Activated T-helper 2 cell treated with anti-CD3 and anti-CD28 coated beads, Interferon-gamma antibody, Interleukin-2, Interleukin-4, amounts not matched to agents 10 μg/mL and 5 μg/mL and 100 μg/mL, durations not matched to agents 14 hours and 24 hours and 36 hours (primary cell): Measurements from ENCODE around the gene C1orf210. TPM values are rescaled to one million over a fixed set of nuclear protein-coding genes. Genes with fewer than 3 reads are reported as not detected.

ENCODE experiments used
- DNase-seq: peaks from one replicate; pipeline ENCODE4 v3.0.0; 2021; ENCODE audit warnings: low spot score
- H3K27ac Mint-ChIP-seq: one replicate; pipeline ENCODE4 v1.8.0; 2021; ENCODE audit warnings: mixed read lengths
- H3K27me3 Mint-ChIP-seq: one replicate; pipeline ENCODE4 v1.8.0; 2021; ENCODE audit warnings: low read depth, mixed read lengths
- H3K36me3 Mint-ChIP-seq: one replicate; pipeline ENCODE4 v1.8.0; 2021; ENCODE audit warnings: low read depth, mixed read lengths
- H3K4me1 Mint-ChIP-seq: one replicate; pipeline ENCODE4 v1.8.0; 2021; ENCODE audit warnings: low read depth, mixed read lengths
- H3K4me3 Mint-ChIP-seq: one replicate; pipeline ENCODE4 v1.8.0; 2021; ENCODE audit warnings: low read depth, mild to moderate bottlenecking, moderate library complexity, mixed read lengths
- H3K9me3 Mint-ChIP-seq: one replicate; pipeline ENCODE4 v1.8.0; 2021; ENCODE audit warnings: mixed read lengths
- intact Hi-C: fragments of 100-400 bp; cut with micrococcal nuclease; formaldehyde crosslinking; loops from one replicate; pipeline ENCODE4 v1.15.1; 2023
- total RNA-seq: library from RNA; stranded (reverse); gene quantifications from 2 replicates; pipeline ENCODE4 v1.2.3, GENCODE V29; 2022

C1orf210 gene
- total RNA-seq, 1 donor from 2014 or later: not detected

DNA sequence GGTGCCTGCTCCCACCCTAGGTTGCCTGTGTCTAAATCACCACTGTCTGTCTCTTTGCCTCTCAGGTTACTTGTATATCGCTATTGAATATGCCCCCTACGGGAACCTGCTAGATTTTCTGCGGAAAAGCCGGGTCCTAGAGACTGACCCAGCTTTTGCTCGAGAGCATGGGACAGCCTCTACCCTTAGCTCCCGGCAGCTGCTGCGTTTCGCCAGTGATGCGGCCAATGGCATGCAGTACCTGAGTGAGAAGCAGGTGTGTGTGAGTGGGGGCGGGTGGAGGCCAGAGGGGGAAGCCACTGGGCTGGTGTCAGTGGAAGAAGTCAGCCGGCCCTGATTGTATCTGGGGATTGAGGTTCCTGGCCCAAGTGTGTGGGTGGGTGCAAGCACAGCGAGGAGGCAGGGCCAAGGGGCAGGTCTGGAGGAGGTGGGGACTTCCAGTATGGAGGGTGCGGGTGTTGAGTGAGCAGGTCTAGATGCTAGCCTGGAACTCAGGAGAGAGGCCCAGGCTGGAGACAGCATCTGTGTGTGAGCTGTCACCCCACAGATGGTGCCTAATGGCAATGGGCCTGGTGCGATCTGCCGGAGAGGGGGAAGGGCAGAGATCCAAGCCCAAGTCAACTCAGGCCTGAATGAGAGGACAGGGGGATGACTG, 32.6 kb upstream of the C1orf210 start:
- DNase-seq: no peak
- no peaks in the 10 kb centered on the region for H3K27me3 Mint-ChIP-seq
- H3K36me3 Mint-ChIP-seq: no peaks in the 10 kb centered on the region
- peaks cover 13% of the 10 kb centered on the region for H3K4me1 Mint-ChIP-seq
- no peaks in the 10 kb centered on the region for H3K9me3 Mint-ChIP-seq
- intact Hi-C loops: no loop called here
- peak overlapping the region; percentile 64 for H3K27ac Mint-ChIP-seq
- no peak overlapping the region for H3K4me3 Mint-ChIP-seq

DNA sequence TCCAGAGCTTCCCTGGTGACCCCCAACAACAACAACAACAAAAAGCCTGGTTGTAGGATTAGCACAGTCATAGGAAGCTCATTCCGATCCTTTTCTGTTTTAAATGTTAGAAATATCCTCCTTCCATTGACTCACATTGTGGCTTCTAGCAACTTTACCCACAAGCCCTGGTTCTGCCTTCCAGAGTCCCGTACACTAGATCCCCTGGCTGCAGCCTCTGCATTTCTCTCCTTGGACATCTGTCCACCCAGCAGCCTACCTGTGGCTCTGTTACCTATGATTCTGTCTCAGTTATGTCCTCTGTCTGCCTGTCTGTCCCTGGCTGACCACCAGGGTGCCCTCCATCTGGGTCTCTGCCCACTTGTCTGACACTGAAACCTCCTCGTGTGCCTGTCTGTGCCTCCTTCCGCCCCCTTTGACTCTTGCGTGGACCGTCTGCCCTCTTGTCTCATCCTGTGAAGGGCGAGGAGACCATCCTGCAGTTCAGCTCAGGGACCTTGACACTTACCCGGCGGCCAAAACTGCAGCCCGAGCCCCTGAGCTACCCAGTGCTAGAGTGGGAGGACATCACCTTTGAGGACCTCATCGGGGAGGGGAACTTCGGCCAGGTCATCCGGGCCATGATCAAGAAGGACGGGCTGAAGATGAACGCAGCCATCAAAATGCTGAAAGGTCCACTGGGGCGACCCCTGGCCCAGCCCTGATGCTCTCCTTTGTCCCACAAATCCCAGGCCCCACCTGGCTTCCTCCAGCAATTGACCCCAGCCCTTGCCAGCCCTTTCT, 31.5 kb upstream of the C1orf210 start:
- H3K27me3 Mint-ChIP-seq: no peaks in the 10 kb centered on the region
- no peaks in the 10 kb centered on the region for H3K36me3 Mint-ChIP-seq
- intact Hi-C loops: no loop called here
- H3K9me3 Mint-ChIP-seq: no peaks in the 10 kb centered on the region
- H3K27ac Mint-ChIP-seq: peak overlapping the region; percentile 14
- DNase-seq: no peak
- no peak overlapping the region for H3K4me3 Mint-ChIP-seq
- H3K4me1 Mint-ChIP-seq: peaks cover 13% of the 10 kb centered on the region

DNA sequence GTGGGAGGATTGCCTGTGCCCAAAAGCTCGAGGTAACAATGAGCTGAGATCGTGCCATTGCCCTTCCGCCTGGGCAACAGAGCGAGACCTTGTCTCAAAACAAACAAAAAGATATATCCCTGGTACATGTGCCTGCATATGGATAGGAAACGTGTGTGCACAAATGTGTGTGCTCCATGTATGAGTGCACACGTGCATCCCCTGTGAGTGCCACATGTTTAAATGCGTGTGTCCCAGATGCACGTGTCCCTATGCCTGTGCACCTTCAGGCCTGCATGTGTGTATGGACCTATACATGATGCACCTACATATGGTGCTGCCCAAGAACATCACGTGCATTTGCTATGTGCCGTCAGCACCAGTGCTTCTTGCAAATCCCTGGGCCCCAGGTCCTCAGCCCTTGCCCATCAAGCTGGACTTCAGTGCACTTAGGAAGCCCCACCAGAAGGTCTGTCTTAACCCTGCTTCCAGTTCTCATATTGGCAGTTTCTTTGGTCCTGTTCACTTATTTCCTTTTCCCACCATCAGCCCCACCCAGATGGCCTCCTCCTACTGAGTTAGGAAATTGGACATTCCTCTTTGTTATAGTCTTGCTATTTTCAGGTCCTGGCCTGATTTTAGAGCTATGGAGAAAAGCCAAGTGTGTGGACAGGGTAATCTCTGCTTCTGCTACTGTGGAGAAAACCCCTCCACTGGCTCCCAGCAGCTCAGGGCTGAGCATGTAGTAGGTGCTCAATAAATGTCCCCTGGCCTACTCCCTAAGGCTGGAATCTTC, 30.8 kb upstream of the C1orf210 start:
- intact Hi-C loops: no loop called here
- DNase-seq: no peak
- no peaks in the 10 kb centered on the region for H3K27me3 Mint-ChIP-seq
- H3K9me3 Mint-ChIP-seq: no peaks in the 10 kb centered on the region
- H3K4me1 Mint-ChIP-seq: peaks cover 13% of the 10 kb centered on the region
- H3K4me3 Mint-ChIP-seq: no peak overlapping the region
- no peaks in the 10 kb centered on the region for H3K36me3 Mint-ChIP-seq
- H3K27ac Mint-ChIP-seq: no peak overlapping the region

DNA sequence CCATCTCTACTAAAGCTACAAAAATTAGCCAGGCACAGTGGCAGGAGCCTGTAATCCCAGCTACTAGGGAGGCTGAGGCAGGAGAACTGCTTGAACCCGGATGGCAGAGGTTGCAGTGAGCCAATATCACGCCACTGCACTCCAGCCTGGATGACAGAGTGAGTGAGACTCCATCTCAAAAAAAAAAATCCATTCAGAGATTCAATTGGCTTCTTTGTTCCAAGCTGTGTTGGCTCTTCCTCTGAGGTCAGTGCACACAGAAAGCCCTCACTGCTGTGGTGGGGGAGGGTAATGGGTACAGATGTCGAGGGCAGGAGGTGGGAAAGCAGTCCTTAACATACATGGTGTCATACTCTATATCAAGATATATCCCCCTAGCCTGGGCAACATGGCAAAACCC, 30.1 kb upstream of the C1orf210 start:
- Mint-ChIP-seq H3K4me3 (no peak overlapping the region), H3K27me3 (no peaks in the 10 kb centered on the region), H3K4me1 (peaks cover 13% of the 10 kb centered on the region), H3K9me3 (no peaks in the 10 kb centered on the region), H3K36me3 (no peaks in the 10 kb centered on the region), H3K27ac (no peak overlapping the region)
- intact Hi-C loops: no loop called here
- no peak for DNase-seq

DNA sequence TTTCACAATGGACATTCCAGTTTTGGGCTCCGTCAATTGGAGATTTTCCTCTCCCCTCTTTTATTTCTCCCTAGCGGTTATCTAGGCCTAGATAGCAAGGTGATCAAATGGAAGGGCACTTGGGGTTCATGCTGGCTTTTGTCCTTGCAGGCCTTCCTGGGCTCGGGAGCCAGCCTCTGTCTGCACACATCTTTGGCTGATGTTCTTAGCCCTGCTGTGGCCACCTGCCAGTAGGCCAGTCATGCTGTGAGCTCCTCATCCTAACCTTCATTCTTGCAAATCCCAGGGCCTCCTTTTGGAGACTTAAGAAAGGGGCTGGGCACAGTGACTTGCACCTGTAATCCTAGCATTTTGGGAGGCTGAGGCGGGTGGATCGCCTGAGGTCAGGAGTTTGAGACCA, 28.9 kb upstream of the C1orf210 start:
- no peaks in the 10 kb centered on the region for H3K36me3 Mint-ChIP-seq
- no peak overlapping the region for H3K4me3 Mint-ChIP-seq
- no peaks in the 10 kb centered on the region for H3K27me3 Mint-ChIP-seq
- H3K4me1 Mint-ChIP-seq: peaks cover 9% of the 10 kb centered on the region
- no peaks in the 10 kb centered on the region for H3K9me3 Mint-ChIP-seq
- intact Hi-C loops: no loop called here
- DNase-seq: no peak
- H3K27ac Mint-ChIP-seq: no peak overlapping the region

DNA sequence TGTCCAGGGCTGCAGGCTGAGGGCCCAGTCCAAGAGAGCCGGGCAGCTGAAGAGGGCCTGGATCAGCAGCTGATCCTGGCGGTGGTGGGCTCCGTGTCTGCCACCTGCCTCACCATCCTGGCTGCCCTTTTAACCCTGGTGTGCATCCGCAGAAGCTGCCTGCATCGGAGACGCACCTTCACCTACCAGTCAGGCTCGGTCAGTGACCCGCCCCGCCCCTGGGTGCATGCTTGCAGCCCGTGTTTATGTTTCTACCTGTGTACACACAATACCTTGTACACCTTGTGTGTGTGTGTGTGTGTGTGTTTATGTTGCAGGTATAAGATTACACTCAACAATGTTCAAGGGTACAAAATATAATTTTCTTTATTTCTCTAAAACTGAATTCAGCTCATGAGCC, 28.4 kb upstream of the C1orf210 start:
- Mint-ChIP-seq H3K4me3 (no peak overlapping the region), H3K27ac (no peak overlapping the region), H3K4me1 (peaks cover 9% of the 10 kb centered on the region), H3K36me3 (no peaks in the 10 kb centered on the region), H3K27me3 (no peaks in the 10 kb centered on the region), H3K9me3 (no peaks in the 10 kb centered on the region)
- no peak for DNase-seq
- intact Hi-C loops: no loop called here

DNA sequence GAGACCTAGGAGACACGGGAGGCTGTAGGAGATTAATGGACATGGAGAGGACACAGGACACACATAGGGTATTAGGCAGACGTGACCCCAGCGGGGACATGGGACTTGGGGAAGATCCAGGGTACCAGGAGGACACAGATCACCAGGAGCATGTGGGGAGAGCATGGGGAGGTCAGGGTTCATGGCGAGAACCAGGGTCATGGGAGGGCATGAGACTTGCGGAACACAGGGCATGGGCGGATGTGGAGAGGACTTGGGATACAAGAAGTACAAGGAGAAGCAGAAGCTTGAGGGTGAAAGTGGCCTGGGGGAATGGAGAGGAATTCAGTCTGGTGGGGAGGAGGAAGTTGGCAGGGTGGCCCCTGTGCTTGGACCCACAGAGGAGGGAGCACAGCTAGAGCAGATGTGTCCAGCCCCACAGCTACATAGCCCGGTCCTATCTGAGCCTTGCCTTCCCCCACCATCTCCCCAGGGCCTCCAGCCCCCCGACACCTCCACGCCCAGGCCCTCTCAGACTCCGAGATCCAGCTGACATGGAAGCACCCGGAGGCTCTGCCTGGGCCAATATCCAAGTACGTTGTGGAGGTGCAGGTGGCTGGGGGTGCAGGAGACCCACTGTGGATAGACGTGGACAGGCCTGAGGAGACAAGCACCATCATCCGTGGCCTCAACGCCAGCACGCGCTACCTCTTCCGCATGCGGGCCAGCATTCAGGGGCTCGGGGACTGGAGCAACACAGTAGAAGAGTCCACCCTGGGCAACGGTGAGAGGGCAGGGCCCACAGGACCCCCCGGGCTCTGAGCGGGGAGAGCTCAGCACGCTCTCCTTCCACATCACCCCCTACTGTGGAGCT, 27.5 kb upstream of the C1orf210 start:
- intact Hi-C loops: no loop called here

DNA sequence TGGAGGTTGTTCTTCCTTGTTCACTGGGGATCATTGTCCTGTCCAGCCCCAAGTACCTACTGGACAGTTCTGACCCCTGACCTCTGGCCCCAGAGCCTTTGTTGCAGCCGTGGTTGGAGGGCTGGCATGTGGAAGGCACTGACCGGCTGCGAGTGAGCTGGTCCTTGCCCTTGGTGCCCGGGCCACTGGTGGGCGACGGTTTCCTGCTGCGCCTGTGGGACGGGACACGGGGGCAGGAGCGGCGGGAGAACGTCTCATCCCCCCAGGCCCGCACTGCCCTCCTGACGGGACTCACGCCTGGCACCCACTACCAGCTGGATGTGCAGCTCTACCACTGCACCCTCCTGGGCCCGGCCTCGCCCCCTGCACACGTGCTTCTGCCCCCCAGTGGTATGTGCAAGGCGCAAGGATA, 26.8 kb upstream of the C1orf210 start:
- no peaks in the 10 kb centered on the region for H3K4me1 Mint-ChIP-seq
- no peaks in the 10 kb centered on the region for H3K9me3 Mint-ChIP-seq
- no peak overlapping the region for H3K27ac Mint-ChIP-seq
- no peak overlapping the region for H3K4me3 Mint-ChIP-seq
- intact Hi-C loops: no loop called here
- no peaks in the 10 kb centered on the region for H3K27me3 Mint-ChIP-seq
- no peak for DNase-seq
- no peaks in the 10 kb centered on the region for H3K36me3 Mint-ChIP-seq

More for the DNA sequence above, 27.5 kb upstream of the C1orf210 start:
- Mint-ChIP-seq H3K27me3 (no peaks in the 10 kb centered on the region), H3K4me1 (peaks cover 5% of the 10 kb centered on the region), H3K9me3 (no peaks in the 10 kb centered on the region), H3K4me3 (no peak overlapping the region), H3K27ac (no peak overlapping the region), H3K36me3 (no peaks in the 10 kb centered on the region)
- no peak for DNase-seq

DNA sequence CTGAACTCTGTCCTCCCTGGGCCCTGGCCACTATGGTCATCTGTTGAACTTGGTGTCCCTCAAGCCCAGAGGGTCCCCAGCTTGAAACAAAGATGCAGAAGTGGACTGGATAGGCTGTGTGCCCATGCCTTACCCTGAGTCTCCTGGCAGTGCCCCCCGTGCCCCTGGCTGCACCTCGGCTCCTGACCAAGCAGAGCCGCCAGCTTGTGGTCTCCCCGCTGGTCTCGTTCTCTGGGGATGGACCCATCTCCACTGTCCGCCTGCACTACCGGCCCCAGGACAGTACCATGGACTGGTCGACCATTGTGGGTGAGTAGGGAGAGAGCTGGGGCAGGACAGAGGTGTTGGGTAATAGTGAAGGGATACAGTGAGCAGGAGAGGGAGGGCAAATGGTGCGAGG, 26.1 kb upstream of the C1orf210 start:
- Mint-ChIP-seq H3K4me1 (no peaks in the 10 kb centered on the region), H3K9me3 (no peaks in the 10 kb centered on the region), H3K27ac (no peak overlapping the region), H3K36me3 (no peaks in the 10 kb centered on the region), H3K4me3 (no peak overlapping the region), H3K27me3 (no peaks in the 10 kb centered on the region)
- intact Hi-C loops: no loop called here
- no peak for DNase-seq

DNA sequence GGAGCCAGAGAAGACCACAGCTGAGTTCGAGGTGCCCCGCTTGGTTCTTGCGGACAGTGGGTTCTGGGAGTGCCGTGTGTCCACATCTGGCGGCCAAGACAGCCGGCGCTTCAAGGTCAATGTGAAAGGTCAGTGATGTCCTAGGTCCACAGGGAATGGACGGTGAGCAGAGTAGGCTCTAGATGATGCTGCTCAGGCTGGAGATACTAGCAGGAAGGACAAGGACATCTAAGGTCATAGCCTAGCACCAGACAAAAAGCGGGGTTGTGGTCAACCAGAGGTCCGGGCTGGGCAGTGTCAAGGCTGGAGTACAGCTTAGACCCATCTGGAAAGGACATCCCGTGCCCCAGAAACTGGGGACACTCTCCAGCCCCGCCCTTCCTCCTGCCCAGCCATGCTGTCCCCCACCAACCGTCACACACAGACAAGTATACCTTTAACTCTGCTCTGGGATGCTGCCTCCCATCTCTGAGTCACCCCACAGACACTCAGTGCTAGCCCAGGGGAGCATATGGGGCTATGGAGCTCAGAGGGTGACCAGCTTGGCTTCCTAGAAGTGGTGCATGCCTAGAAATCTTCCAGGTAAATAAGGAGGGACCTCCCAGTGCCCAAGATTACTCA, 24.1 kb upstream of the C1orf210 start:
- intact Hi-C loops: no loop called here
- no peaks in the 10 kb centered on the region for H3K36me3 Mint-ChIP-seq
- no peaks in the 10 kb centered on the region for H3K27me3 Mint-ChIP-seq
- no peak overlapping the region for H3K27ac Mint-ChIP-seq
- H3K4me1 Mint-ChIP-seq: no peaks in the 10 kb centered on the region
- H3K4me3 Mint-ChIP-seq: no peak overlapping the region
- no peaks in the 10 kb centered on the region for H3K9me3 Mint-ChIP-seq
- DNase-seq: no peak

DNA sequence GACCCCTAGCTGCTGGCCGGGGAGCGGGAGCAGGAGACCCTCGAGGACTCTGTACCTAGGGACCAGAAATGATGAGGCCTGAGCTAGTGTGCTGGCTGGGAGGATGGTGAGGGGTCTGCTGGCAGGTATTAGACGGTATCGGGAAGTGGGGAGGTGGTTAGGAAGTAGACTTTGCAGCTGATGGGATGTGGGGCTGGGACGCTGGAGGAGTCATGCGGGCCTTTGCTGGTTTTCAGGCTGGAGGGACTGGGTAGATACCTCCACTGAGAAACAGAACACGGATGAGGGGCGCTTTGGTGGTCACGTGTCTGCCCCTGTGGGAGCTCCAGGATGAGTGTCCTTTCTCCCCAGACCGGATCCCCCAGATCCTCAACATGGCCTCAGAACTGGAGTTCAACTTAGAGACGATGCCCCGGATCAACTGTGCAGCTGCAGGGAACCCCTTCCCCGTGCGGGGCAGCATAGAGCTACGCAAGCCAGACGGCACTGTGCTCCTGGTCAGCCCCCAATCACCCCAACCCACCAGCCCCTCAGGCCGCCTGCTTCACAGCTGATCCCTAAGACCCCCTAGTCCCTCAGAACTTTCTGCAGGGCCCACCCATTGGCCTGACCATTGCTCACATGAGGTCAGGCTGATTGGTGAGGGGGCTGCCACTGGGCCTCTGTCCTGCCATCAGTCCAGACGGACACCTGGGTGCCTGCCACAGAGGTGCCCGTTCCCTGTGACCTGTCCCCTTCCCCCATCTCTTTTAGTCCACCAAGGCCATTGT, 23.4 kb upstream of the C1orf210 start:
- Mint-ChIP-seq H3K4me3 (no peak overlapping the region), H3K27ac (no peak overlapping the region), H3K9me3 (no peaks in the 10 kb centered on the region), H3K36me3 (no peaks in the 10 kb centered on the region), H3K4me1 (no peaks in the 10 kb centered on the region), H3K27me3 (no peaks in the 10 kb centered on the region)
- intact Hi-C loops: no loop called here
- no peak for DNase-seq
